H9 (cell line): Measurements from ENCODE around the gene GPR180. TPM values are rescaled to one million over a fixed set of nuclear protein-coding genes. Genes with fewer than 3 reads are reported as not detected.
"Not testable (repeated sequence)": the region's sequence is repeated elsewhere in the genome, so short reads cannot be mapped to it uniquely, and the experiment has no call there.

Experiments used
- DNase-seq: peaks from one replicate; pipeline ENCODE4 v3.0.0-alpha.2; 2017
- H2AFZ ChIP-seq: one replicate; pipeline ENCODE4 v1.6.1; 2013; ENCODE audit warnings: mild to moderate bottlenecking, low read length, control low read depth, moderate library complexity
- H2AK5ac ChIP-seq: 2 replicates; pipeline ENCODE4 v1.6.1; 2013; ENCODE audit warnings: low read length, control low read depth, mixed read lengths; ENCODE audit not compliant: insufficient read length
- H2BK120ac ChIP-seq: one replicate; pipeline ENCODE4 v1.6.1; 2013; ENCODE audit warnings: low read depth, mild to moderate bottlenecking, low read length, control low read depth, inconsistent platforms; ENCODE audit not compliant: poor library complexity, severe bottlenecking
- H2BK12ac ChIP-seq: 2 replicates; pipeline ENCODE4 v1.6.1; 2013; ENCODE audit warnings: low read length, control low read depth, mixed read lengths, low read depth; ENCODE audit not compliant: insufficient read length
- H2BK15ac ChIP-seq: 2 replicates; pipeline ENCODE4 v1.6.1; 2013; ENCODE audit warnings: low read depth, low read length, control low read depth
- H2BK20ac ChIP-seq: one replicate; pipeline ENCODE4 v1.6.1; 2013; ENCODE audit warnings: low read depth, mild to moderate bottlenecking, low read length, control low read depth, inconsistent platforms; ENCODE audit not compliant: poor library complexity, severe bottlenecking
- H2BK5ac ChIP-seq: 2 replicates; pipeline ENCODE4 v1.6.1; 2013; ENCODE audit warnings: low read length, control low read depth, mixed read lengths; ENCODE audit not compliant: insufficient read length
- H3K14ac ChIP-seq: 2 replicates; pipeline ENCODE4 v1.6.1; 2013; ENCODE audit warnings: low read length, control low read depth; ENCODE audit not compliant: insufficient read depth
- H3K18ac ChIP-seq: 2 replicates; pipeline ENCODE4 v1.6.1; 2013; ENCODE audit warnings: low read depth, mild to moderate bottlenecking, mixed read lengths, low read length, control low read depth; ENCODE audit not compliant: insufficient read length
- H3K23ac ChIP-seq: 2 replicates; pipeline ENCODE4 v1.6.1; 2013; ENCODE audit warnings: low read length, control low read depth, mixed read lengths, low read depth; ENCODE audit not compliant: insufficient read length
- H3K23me2 ChIP-seq: 2 replicates; pipeline ENCODE4 v1.6.1; 2013; ENCODE audit warnings: low read depth, mild to moderate bottlenecking, mixed read lengths, low read length, control low read depth; ENCODE audit not compliant: insufficient read length, poor library complexity, severe bottlenecking
- H3K27ac ChIP-seq: 2 replicates; pipeline ENCODE4 v1.5.1; 2013; ENCODE audit warnings: low read length, control low read depth, mixed read lengths, low read depth; ENCODE audit not compliant: insufficient read length
- H3K27me3 ChIP-seq: 2 replicates; pipeline ENCODE4 v1.6.1; 2013; ENCODE audit warnings: low read length, control low read depth, inconsistent platforms; ENCODE audit not compliant: insufficient read depth
- H3K4ac ChIP-seq: 2 replicates; pipeline ENCODE4 v1.6.1; 2013; ENCODE audit warnings: low read depth, mild to moderate bottlenecking, control low read depth, inconsistent platforms, low read length, moderate library complexity
- H3K4me1 ChIP-seq: 2 replicates; pipeline ENCODE4 v1.6.1; 2013; ENCODE audit warnings: low read length, control low read depth, inconsistent platforms; ENCODE audit not compliant: insufficient read depth
- H3K4me2 ChIP-seq: 2 replicates; pipeline ENCODE4 v1.6.1; 2013; ENCODE audit warnings: low read length, control low read depth, mixed read lengths; ENCODE audit not compliant: insufficient read length, insufficient read depth
- H3K56ac ChIP-seq: 2 replicates; pipeline ENCODE4 v1.6.1; 2013; ENCODE audit warnings: low read depth, mild to moderate bottlenecking, mixed read lengths, low read length, control low read depth; ENCODE audit not compliant: insufficient read length
- H3K79me1 ChIP-seq: 2 replicates; pipeline ENCODE4 v1.6.1; 2013; ENCODE audit warnings: low read depth, mild to moderate bottlenecking, moderate library complexity, low read length, control low read depth, inconsistent platforms; ENCODE audit not compliant: insufficient read depth, poor library complexity, severe bottlenecking
- H3K79me2 ChIP-seq: 2 replicates; pipeline ENCODE4 v1.6.1; 2013; ENCODE audit warnings: low read length, control low read depth, inconsistent platforms; ENCODE audit not compliant: insufficient read depth
- H3K9ac ChIP-seq: 2 replicates; pipeline ENCODE4 v1.6.1; 2013; ENCODE audit warnings: low read length, control low read depth, mixed read lengths; ENCODE audit not compliant: insufficient read length; ENCODE audit errors: extremely low read depth
- H3K9me3 ChIP-seq: one replicate; pipeline ENCODE4 v1.6.1; 2013; ENCODE audit warnings: low read depth, low read length, inconsistent platforms; ENCODE audit not compliant: control insufficient read depth
- H3T11ph ChIP-seq: one replicate; pipeline ENCODE4 v1.6.1; 2013; ENCODE audit warnings: mild to moderate bottlenecking, low read length, control low read depth, inconsistent platforms
- H4K20me1 ChIP-seq: one replicate; pipeline ENCODE4 v1.6.1; 2013; ENCODE audit not compliant: control insufficient read depth, insufficient read length, insufficient read depth
- H4K5ac ChIP-seq: 2 replicates; pipeline ENCODE4 v1.6.1; 2013; ENCODE audit warnings: low read depth, mild to moderate bottlenecking, mixed read lengths, low read length, control low read depth; ENCODE audit not compliant: insufficient read length
- H4K8ac ChIP-seq: replicated peaks from 2 replicates; pipeline ENCODE4 v1.6.1; 2013; ENCODE audit warnings: low read length, control low read depth, mixed read lengths, low read depth; ENCODE audit not compliant: insufficient read length
- H4K91ac ChIP-seq: 2 replicates; pipeline ENCODE4 v1.6.1; 2013; ENCODE audit warnings: low read depth, mild to moderate bottlenecking, moderate library complexity, mixed read lengths, low read length, control low read depth; ENCODE audit not compliant: insufficient read length
- H3K27ac Mint-ChIP-seq, 3 experiments: 2 replicates in 2 of 3; 3 replicates in 1 of 3; pipeline ENCODE4 v1.8.0; 2020 to 2021; ENCODE audit warnings: mixed read lengths in 3 of 3, mild to moderate bottlenecking in 1 of 3, moderate library complexity in 1 of 3
- H3K27me3 Mint-ChIP-seq: 2 replicates; pipeline ENCODE4 v1.8.0; 2021; ENCODE audit warnings: low read depth, mild to moderate bottlenecking, moderate library complexity, mixed read lengths
- H3K36me3 Mint-ChIP-seq, 3 experiments: 2 replicates in 2 of 3; 3 replicates in 1 of 3; pipeline ENCODE4 v1.8.0; 2020 to 2021; ENCODE audit warnings: low read depth in 3 of 3, mixed read lengths in 3 of 3; ENCODE audit not compliant: insufficient read depth in 1 of 3
- H3K4me1 Mint-ChIP-seq, 2 experiments: 2 replicates each; pipeline ENCODE4 v1.8.0; 2020; ENCODE audit warnings: mixed read lengths in 2 of 2
- H3K4me3 Mint-ChIP-seq, 2 experiments: 2 replicates in 1 of 2; 3 replicates in 1 of 2; pipeline ENCODE4 v1.8.0; 2020 to 2021; ENCODE audit warnings: mild to moderate bottlenecking in 2 of 2, mixed read lengths in 2 of 2, moderate library complexity in 1 of 2
- H3K9me3 Mint-ChIP-seq, 2 experiments: 2 replicates in 1 of 2; 3 replicates in 1 of 2; pipeline ENCODE4 v1.8.0; 2020; ENCODE audit warnings: mild to moderate bottlenecking in 2 of 2, mixed read lengths in 2 of 2, moderate library complexity in 1 of 2
- CTCF ChIP-seq: fragments of 200-600 bp; sonication (generic); conservative IDR thresholded peaks from 3 replicates; pipeline ENCODE4 v1.8.0; 2021; ENCODE audit warnings: antibody characterized with exemption, mild to moderate bottlenecking
- WGBS: extraction: QIAGEN DNeasy Blood & Tissue Kit; methylation state at CpG from one replicate; pipeline ENCODE4 v1.1.7; 2013; ENCODE audit warnings: missing lambda C conversion rate, low lambda C conversion rate, mixed read lengths; ENCODE audit not compliant: insufficient read length; ENCODE audit errors: extremely low coverage; 5-methylcytosine and 5-hydroxymethylcytosine counted together
- total RNA-seq: library from RNA; stranded (reverse); gene quantifications from 2 replicates; pipeline ENCODE4 v1.2.1, GENCODE V29; 2021

Gene GPR180
- total RNA-seq, 1 experiment from 2014 or later, result 5.1 TPM

DNA sequence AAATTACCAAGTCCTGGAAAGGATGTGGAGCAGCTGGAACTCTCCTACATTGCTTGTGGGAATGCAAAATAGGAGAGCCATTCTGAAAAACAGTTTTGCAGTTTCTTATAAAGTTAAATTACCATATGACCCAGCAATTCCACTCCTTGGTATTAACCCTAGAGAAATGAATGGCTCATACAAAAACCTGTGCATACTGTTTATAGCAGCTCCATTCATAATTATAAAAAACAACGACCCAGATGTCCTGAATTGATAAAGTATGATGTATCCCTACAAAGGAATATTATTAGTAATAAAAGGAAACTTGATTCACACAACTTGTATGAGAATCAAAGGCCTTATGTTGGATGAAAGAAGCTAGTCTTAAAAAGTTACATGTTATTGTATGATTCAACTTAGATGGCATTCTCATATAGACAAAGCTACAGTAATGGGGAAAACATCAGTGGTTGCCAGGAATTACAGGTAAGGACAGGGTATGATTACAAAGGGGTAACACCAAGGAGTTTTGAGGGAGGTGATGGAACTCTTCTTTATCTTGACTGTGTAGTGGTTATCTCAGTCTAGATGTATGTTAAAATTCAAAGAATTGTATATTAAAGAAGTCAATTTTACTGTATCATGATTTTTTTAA is 35.4 kb downstream of the GPR180 start:
- Histone ChIP-seq H2BK15ac (no peak overlapping the region), H3K4me2 (no peak overlapping the region), H3K4me1 (peaks cover 8% of the 10 kb centered on the region; the same call in 1 of the 2 replicates), H3K14ac (no peak overlapping the region), H2BK20ac (no peak overlapping the region), H3K9me3 (no peaks in the 10 kb centered on the region), H3K56ac (no peak overlapping the region), H3K4ac (no peak overlapping the region), H4K20me1 (no peaks in the 10 kb centered on the region), H3K23ac (no peak overlapping the region), H3K18ac (no peak overlapping the region), H2BK120ac (no peak overlapping the region), H2AK5ac (no peak overlapping the region), H4K8ac (no peak overlapping the region), H3K27ac (no peak overlapping the region), H3K27me3 (no peaks in the 10 kb centered on the region), H3K9ac (no peak overlapping the region), H4K5ac (no peak overlapping the region), H3K79me2 (no peaks in the 10 kb centered on the region), H4K91ac (no peak overlapping the region), H3K23me2 (no peaks in the 10 kb centered on the region), H2BK5ac (no peak overlapping the region), H2AFZ (no peak overlapping the region), H3T11ph (no peak overlapping the region), H3K79me1 (no peaks in the 10 kb centered on the region), H2BK12ac (no peak overlapping the region)
- no peaks in the 10 kb centered on the region for H3K27me3 Mint-ChIP-seq
- H3K36me3 Mint-ChIP-seq, result peaks cover 3 to 8% (median 4%) of the 10 kb centered on the region in 3 experiments; a peak in 5 of 7 replicates
- no peak overlapping the region for H3K4me3 Mint-ChIP-seq
- H3K9me3 Mint-ChIP-seq, result peaks cover 8 to 11% of the 10 kb centered on the region in 2 experiments
- TF ChIP-seq CTCF, result no peak
- WGBS, result no CpG with 5 or more reads among the region's 1 CpG
- DNase-seq, result no peak
- peaks cover 19 to 23% of the 10 kb centered on the region in 2 experiments for H3K4me1 Mint-ChIP-seq
- no peak overlapping the region for H3K27ac Mint-ChIP-seq

DNA sequence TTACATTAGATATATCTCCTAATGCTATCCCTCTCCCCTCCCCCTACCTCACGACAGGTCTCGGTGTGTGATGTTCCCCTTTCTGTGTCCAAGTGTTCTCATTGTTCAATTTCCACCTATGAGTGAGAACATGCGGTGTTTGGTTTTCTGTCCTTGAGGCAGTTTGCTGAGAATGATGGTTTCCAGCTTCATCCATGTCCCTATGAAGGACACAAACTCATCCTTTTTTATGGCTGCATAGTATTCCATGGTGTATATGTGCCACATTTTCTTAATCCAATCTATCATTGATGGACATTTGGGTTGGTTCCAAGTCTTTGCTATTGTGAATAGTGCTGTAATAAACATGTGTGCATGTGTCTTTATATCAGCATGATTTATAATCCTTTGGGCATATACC is 36.0 kb downstream of the GPR180 start:
- H3K4me1 Mint-ChIP-seq, result peaks cover 15 to 17% of the 10 kb centered on the region in 2 experiments
- peaks cover 8 to 11% of the 10 kb centered on the region in 2 experiments for H3K9me3 Mint-ChIP-seq
- H3K4me2 ChIP-seq, H2AK5ac ChIP-seq, H3K23ac ChIP-seq, H2BK120ac ChIP-seq, H4K5ac ChIP-seq, H3K18ac ChIP-seq, H2BK5ac ChIP-seq, H3K79me2 ChIP-seq, H2BK15ac ChIP-seq, H2BK20ac ChIP-seq, DNase-seq, H3K4me3 Mint-ChIP-seq, H2BK12ac ChIP-seq, H3K4ac ChIP-seq, H3K14ac ChIP-seq, H3K56ac ChIP-seq, H3K4me1 ChIP-seq, H3K9me3 ChIP-seq, H2AFZ ChIP-seq, H3T11ph ChIP-seq, H4K8ac ChIP-seq, H3K9ac ChIP-seq, H4K20me1 ChIP-seq, H3K27me3 Mint-ChIP-seq, H4K91ac ChIP-seq, H3K27ac ChIP-seq, H3K27me3 ChIP-seq, H3K23me2 ChIP-seq, H3K36me3 Mint-ChIP-seq, H3K79me1 ChIP-seq, H3K27ac Mint-ChIP-seq: not testable (repeated sequence)
- WGBS, result no CpG with 5 or more reads among the region's 3 CpGs
